Activated CD8-positive, alpha-beta memory T cell treated with anti-CD3 and anti-CD28 coated beads for 36 hours (primary cell): ENCODE measurements around the gene HMOX1. TPM values are rescaled to one million over a fixed set of nuclear protein-coding genes. Genes with fewer than 3 reads are reported as not detected.

ENCODE experiments used
- CTCF ChIA-PET: fragments of 350-600 bp; sonication (Branson Sonifier 250); formaldehyde crosslinking; loops from one replicate; lab custom pipeline; 2021; ENCODE audit warnings: antibody characterized with exemption; lab: Charles Lee
- POLR2A ChIA-PET: fragments of 350-600 bp; sonication (Branson Sonifier 250); formaldehyde crosslinking; loops from one replicate; lab custom pipeline; 2021; ENCODE audit warnings: antibody characterized with exemption; lab: Charles Lee
- total RNA-seq, 2 experiments: library from RNA; stranded (reverse); gene quantifications; one replicate each; pipeline ENCODE4 v1.2.3, GENCODE V29; 2021

HMOX1 gene
- total RNA-seq, 2 experiments from 2014 or later: 1.4 to 1.6 TPM

GRCh38 chr22:35418731-35419130 lies 37.8 kb downstream of the HMOX1 start:
- POLR2A ChIA-PET: interaction anchor here (0.8 to 1.1 kb wide), 2 partner anchors 8 to 13 kb away, joined by 3 to 4 read pairs; no protein-coding TSS in a partner anchor
- CTCF ChIA-PET: interaction anchor here (1.4 kb wide), 1 partner anchor 68 kb away, joined by 3 read pairs; no protein-coding TSS in a partner anchor

DNA sequence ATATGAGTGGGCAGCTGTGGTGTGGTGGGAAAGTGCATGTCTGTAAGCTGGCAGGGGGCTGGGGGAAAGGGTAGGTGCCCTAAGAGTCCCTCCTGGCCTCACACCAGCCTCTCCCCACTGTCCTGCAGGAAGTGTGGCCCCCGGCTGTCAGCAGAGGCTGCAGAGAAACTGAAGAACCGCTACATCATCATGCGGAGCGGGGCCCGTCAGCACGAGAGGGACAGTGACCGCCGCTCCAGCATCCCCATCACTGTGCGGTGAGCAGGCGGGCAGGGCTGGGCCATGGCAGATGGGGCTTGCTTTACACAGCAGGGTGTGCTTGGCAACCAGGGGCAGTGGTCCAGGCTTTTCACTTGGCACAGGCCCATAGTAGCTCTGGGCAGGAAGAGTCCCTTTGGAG lies 38.9 kb downstream of the HMOX1 start:
- CTCF ChIA-PET: interaction anchor here (0.8 to 1.4 kb wide), 3 partner anchors 44 to 69 kb away, joined by 3 read pairs; no protein-coding TSS in a partner anchor
- POLR2A ChIA-PET: interaction anchor here (0.6 to 1.1 kb wide), 2 partner anchors 9 to 236 kb away, joined by 3 to 4 read pairs; no protein-coding TSS in a partner anchor

- ChIA-PET CTCF (interaction anchor here (1.1 to 1.2 kb wide), 3 partner anchors 9 to 162 kb away, joined by 3 to 4 read pairs (median 3); no protein-coding TSS in a partner anchor), POLR2A (interaction anchor here (0.8 kb wide), 1 partner anchor 12 kb away, joined by 4 read pairs; no protein-coding TSS in a partner anchor)
These were observed 40.2 kb downstream of the HMOX1 start for GRCh38 chr22:35421121-35421520.

GRCh38 chr22:35422145-35422544 lies 41.2 kb downstream of the HMOX1 start:
- ChIA-PET CTCF (no interaction called here), POLR2A (no interaction called here)

DNA sequence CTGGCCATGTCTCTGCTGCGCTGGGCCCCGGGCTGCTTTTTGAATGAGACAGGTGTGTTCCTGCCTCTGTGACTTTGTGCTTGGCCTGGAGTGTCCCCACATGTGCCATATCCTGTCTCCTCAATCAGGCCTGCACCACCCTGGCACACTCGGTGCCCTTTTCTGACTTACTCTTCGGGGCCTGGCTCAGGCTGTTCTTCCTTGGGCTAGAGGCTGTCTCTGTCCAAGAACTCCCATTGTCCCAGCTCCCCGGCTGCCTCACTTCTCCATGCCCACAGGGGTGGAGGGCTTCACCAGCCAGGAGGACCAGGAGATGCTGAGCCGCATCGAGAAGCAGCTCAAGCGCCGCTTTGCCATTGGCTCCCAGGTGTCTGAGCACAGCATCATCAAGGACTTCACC lies 42.0 kb downstream of the HMOX1 start:
- POLR2A ChIA-PET: no interaction called here

GRCh38 chr22:35424081-35424480 lies 43.2 kb downstream of the HMOX1 start:
- POLR2A ChIA-PET: no interaction called here
- CTCF ChIA-PET: no interaction called here

More for the DNA sequence above, 42.0 kb downstream of the HMOX1 start:
- CTCF ChIA-PET: no interaction called here

DNA sequence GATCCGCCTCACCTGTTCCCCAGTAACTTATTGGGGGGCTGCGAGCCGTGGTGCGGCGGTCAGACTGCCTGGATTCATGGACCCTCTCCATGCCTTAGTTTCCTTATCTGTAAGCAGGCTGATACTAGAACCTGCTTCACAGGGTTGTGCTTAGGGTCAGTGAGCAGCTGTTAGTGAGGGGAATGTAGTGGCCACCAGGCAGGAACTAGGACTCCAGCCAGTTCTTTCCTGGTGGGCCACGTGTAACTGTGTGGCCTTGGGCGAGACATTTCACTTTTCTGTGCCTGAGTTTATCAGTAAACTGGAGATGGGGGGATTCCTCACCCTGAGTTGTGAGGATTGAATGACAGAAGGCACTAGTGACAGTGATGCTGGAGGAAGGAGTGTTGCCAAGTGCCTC lies 43.9 kb downstream of the HMOX1 start:
- POLR2A ChIA-PET: no interaction called here
- CTCF ChIA-PET: no interaction called here

- CTCF ChIA-PET: no interaction called here
- POLR2A ChIA-PET: no interaction called here
These were observed 44.6 kb downstream of the HMOX1 start for GRCh38 chr22:35425546-35425945.

DNA sequence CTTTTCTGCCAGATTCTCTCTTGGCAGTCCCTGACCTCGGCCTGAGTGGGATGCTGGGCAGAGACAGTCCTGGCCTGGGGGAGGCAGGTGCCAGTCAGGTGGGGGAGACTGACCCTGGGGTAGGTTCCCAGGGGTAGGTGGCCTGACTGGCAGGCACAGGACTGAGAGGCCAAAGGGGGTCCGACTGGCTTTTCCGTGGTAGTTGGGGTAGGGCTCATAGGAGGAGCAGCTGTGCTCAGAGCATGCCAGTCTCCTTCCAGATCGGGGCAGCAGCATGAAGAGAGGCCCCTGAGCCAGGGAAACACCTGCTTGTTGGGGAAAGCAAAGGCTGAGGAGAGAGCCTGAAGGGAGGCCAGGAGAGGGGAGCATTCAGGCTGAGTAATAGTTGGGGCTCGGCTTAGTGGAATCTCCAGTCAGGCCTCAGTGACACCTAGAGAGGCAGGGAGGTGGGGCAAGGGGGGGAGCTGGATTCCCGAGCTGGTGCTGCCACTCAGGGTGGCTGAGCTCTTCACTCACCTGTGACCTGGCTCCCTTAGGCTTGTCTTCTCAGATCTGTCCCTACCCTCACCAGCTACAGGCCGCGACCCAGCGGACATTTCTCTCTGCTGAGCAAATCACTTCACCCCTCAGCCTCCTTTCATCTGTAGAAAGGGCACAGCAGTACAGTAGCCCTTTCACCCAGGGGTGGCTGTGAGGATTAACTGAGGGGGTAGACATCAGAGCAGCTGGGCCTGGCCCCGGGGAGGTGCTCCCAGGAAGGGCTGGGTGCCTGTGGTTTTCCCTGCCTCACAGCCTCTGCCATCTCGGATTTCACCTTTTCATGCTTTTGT lies 45.3 kb downstream of the HMOX1 start:
- POLR2A ChIA-PET: no interaction called here

GRCh38 chr22:35426801-35427140 lies 45.9 kb downstream of the HMOX1 start:
- ChIA-PET CTCF (interaction anchor here (1.2 kb wide), 1 partner anchor 76 kb away, joined by 3 read pairs; no protein-coding TSS in a partner anchor), POLR2A (no interaction called here)

More for the DNA sequence above, 45.3 kb downstream of the HMOX1 start:
- CTCF ChIA-PET: interaction anchor here (1.2 kb wide), 1 partner anchor 75 kb away, joined by 3 read pairs; no protein-coding TSS in a partner anchor

- POLR2A ChIA-PET: interaction anchor here (0.6 kb wide), 1 partner anchor 34 kb away, joined by 8 read pairs; no protein-coding TSS in a partner anchor
- CTCF ChIA-PET: interaction anchor here (0.6 to 2.3 kb wide), 12 partner anchors 10 to 986 kb away, joined by 3 to 14 read pairs (median 3); no protein-coding TSS in a partner anchor
These were observed 50.0 kb downstream of the HMOX1 start for GRCh38 chr22:35430897-35431322.

- ChIA-PET CTCF (interaction anchor here (1.1 to 2.3 kb wide), 4 partner anchors 19 to 151 kb away, joined by 3 to 14 read pairs (median 8); no protein-coding TSS in a partner anchor), POLR2A (interaction anchor here (0.6 kb wide), 1 partner anchor 13 kb away, joined by 3 read pairs; no protein-coding TSS in a partner anchor)
These were observed 50.8 kb downstream of the HMOX1 start for GRCh38 chr22:35431483-35432227.

DNA sequence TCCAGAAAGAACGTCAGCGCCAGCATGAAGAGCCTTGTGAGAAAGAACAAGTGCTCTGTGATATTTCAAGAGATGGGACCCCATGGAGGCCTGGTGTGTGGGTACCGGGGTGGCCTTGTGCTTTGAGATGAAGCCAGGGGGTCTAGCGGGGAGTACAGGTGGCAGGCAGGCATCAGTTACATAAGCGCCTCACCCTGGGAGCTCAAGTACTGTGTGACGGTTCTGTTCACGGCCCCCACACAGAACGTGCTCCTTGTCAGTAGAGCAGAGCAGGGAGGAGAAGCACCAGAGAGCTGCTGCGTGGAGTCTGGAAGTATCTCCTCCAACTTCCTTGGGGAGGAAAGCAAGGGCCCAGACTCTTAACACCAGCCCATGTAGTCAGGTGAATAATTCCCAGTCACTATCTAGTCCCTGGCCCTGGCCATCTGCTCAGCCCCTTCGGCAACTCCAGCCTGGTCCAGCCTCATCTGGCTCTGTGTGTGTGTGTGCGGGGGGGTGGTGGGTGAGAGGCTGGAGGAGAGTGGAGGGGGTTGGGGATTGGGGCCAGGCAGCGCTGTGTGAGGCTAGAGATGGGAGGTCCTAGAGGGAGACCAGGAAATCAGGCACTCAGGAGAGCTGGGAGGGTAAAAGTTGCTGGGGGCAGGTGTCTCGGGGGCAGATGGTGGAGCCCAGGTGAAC lies 51.5 kb downstream of the HMOX1 start:
- POLR2A ChIA-PET: interaction anchor here (0.5 to 0.6 kb wide), 2 partner anchors 13 to 38 kb away, joined by 3 to 11 read pairs; no protein-coding TSS in a partner anchor

DNA sequence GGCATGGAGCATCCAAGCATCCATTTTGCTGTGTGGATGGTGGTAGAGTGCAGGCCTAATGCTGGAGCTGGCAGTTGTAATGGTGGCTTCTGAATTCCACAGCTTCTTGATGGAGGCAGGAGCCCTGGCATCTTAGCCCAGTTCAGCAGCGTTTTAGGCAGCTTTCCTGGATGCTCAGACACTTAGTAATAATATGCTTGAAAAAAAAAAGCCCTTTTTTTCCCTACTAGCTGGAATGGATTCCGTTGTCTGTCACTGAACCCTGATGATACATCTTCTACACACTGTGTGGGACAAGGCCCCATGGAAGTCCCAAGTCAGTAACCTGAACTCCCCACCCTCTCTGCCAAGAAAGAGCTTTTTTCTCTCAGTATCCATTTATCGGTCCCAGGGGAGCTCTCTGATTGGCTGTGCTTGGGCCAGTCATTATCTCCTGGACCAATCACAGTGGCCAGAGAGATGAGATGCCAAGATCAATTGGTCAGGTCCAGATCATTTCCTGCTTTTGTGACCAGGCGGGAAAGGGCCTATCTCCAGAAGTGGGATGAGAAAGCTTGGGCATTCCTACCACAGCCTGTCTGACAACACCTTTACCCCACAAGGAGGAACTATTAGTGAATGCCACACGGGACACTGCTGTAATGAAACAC lies 53.3 kb downstream of the HMOX1 start:
- ChIA-PET POLR2A (no interaction called here), CTCF (interaction anchor here (0.5 kb wide), 1 partner anchor 193 kb away, joined by 3 read pairs; no protein-coding TSS in a partner anchor)

More for the DNA sequence above, 51.5 kb downstream of the HMOX1 start:
- CTCF ChIA-PET: interaction anchor here (2.3 kb wide), 1 partner anchor 151 kb away, joined by 14 read pairs; no protein-coding TSS in a partner anchor

DNA sequence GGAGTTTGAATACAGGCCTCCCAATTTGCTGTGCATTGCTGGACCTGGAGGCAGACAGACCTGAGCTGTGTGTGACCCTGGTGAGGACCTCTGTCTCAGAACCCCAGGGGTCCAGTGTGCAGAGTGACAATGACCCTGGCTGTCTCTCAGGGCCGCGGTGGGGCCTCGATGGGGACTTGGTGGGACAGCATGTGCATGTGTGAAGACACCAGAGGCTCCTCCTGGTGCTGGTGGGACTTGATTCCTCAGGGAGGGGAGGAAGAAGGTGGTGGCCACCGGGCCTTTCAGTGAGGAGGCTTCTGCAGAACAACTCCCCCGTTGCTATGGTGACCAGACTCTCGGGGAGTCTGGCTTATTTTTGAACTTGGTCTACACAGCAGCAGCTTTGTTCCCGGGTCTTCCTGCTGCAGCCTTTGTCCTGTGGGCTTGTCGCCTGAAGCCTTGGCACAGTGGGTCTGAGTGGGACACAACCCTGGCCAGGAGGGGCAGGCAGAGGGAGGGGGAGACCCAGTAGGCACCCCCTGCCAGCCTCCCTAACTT lies 54.4 kb downstream of the HMOX1 start:
- CTCF ChIA-PET: no interaction called here
- POLR2A ChIA-PET: no interaction called here

GRCh38 chr22:35436421-35436820 lies 55.5 kb downstream of the HMOX1 start:
- ChIA-PET CTCF (no interaction called here), POLR2A (interaction anchor here (0.7 kb wide), 1 partner anchor 68 kb away, joined by 3 read pairs; no protein-coding TSS in a partner anchor)

GRCh38 chr22:35437049-35437448 lies 56.2 kb downstream of the HMOX1 start:
- ChIA-PET POLR2A (interaction anchor here (0.7 kb wide), 1 partner anchor 67 kb away, joined by 3 read pairs; no protein-coding TSS in a partner anchor), CTCF (no interaction called here)
